Gastroesophageal sphincter (tissue), 4 donors: ENCODE data around the gene XPNPEP1. TPM values are rescaled to one million over a fixed set of nuclear protein-coding genes. Genes with fewer than 3 reads are reported as not detected.

ENCODE experiments used
- ATAC-seq: fragments of 150-250 bp; one replicate; pipeline ENCODE4 v1.9.1; 2016; ENCODE audit warnings: mild to moderate bottlenecking, moderate library complexity
- H3K27ac ChIP-seq, 4 donors: fragments of 200-600 bp; sonication (generic) in 3 of 4; 1 replicate in 3 of 4; 2 replicates in 1 of 4; pipeline ENCODE4 v1.5.1; 2016 to 2019
- H3K27me3 ChIP-seq: fragments of 200-600 bp; sonication (generic); one replicate; pipeline ENCODE4 v1.5.1; 2019
- H3K36me3 ChIP-seq, 2 donors: fragments of 200-600 bp; sonication (generic); one replicate each; pipeline ENCODE4 v1.5.1; 2019; ENCODE audit warnings: control low read depth in 1 of 2
- H3K4me1 ChIP-seq, 3 donors: fragments of 200-600 bp; sonication (generic); 1 replicate in 2 of 3; 2 replicates in 1 of 3; pipeline ENCODE4 v1.5.1; 2016 to 2019; ENCODE audit warnings: control low read depth in 2 of 3
- H3K4me3 ChIP-seq, 2 donors: fragments of 200-600 bp; sonication (generic); one replicate each; pipeline ENCODE4 v1.5.1; 2019; ENCODE audit warnings: mild to moderate bottlenecking in 1 of 2, moderate library complexity in 1 of 2
- H3K9me3 ChIP-seq, 3 donors: fragments of 200-600 bp; sonication (generic); one replicate each; pipeline ENCODE4 v1.5.1; 2017 to 2019; ENCODE audit warnings: control low read depth in 2 of 3
- CTCF ChIP-seq, 4 experiments: fragments of 200-600 bp in 2 of 4; fragments of 450-650 bp in 2 of 4; sonication (generic) in 1 of 4; IDR thresholded peaks; one replicate each; pipeline ENCODE4 v1.5.1; 2017 to 2019; ENCODE audit warnings: antibody characterized with exemption in 4 of 4, mild to moderate bottlenecking in 2 of 4, moderate library complexity in 2 of 4
- EP300 ChIP-seq: sonication (generic); formaldehyde crosslinking; IDR thresholded peaks from one replicate; pipeline ENCODE4 v1.6.1; 2017; ENCODE audit warnings: antibody characterized with exemption, mild to moderate bottlenecking
- POLR2A ChIP-seq, 2 donors: fragments of 450-650 bp; IDR thresholded peaks; one replicate each; pipeline ENCODE4 v1.6.1; 2017; ENCODE audit warnings: antibody characterized with exemption in 2 of 2, mild to moderate bottlenecking in 2 of 2, moderate library complexity in 1 of 2
- POLR2AphosphoS5 ChIP-seq: sonication (generic); formaldehyde crosslinking; IDR thresholded peaks from one replicate; pipeline ENCODE4 v1.6.1; 2017; ENCODE audit warnings: antibody characterized with exemption
- WGBS, 2 donors: methylation state at CpG; one replicate each; pipeline ENCODE4 v1.1.5; 2018; ENCODE audit warnings: low coverage in 1 of 2; 5-methylcytosine and 5-hydroxymethylcytosine counted together
- total RNA-seq, 4 donors: library from RNA; depleted of rRNA; stranded (reverse); fragments of >200 nt; gene quantifications; one replicate each; pipeline ENCODE4 v1.1.0, GENCODE V29; 2016

Gene XPNPEP1
- total RNA-seq, 4 donors from 2014 or later, result 35.5 to 58.0 (median 52.1) TPM

GRCh38 chr10:109831846-109832245, 91.5 kb downstream of the XPNPEP1 start:
- 94 to 97% methylated on average over 6 to 7 of the region's 9 CpGs for WGBS, 2 donors
- TF ChIP-seq CTCF (IDR thresholded peaks at IDR 0.05) (no peak), EP300 (no peak), POLR2AphosphoS5 (no peak), POLR2A (IDR thresholded peaks at IDR 0.05) (no peak)

GRCh38 chr10:109824206-109824605, 99.1 kb downstream of the XPNPEP1 start:
- Histone ChIP-seq H3K4me1 (no peaks in the 10 kb centered on the region), H3K4me3 (no peak overlapping the region), H3K9me3 (no peaks in the 10 kb centered on the region), H3K27me3 (no peaks in the 10 kb centered on the region), H3K36me3 (no peaks in the 10 kb centered on the region), H3K27ac (no peak overlapping the region)
- WGBS, 2 donors, result 20 to 50% methylated on average over 1 of the region's 1 CpG
- no peak for ATAC-seq
- TF ChIP-seq EP300 (no peak), CTCF (IDR thresholded peaks at IDR 0.05) (no peak), POLR2AphosphoS5 (no peak), POLR2A (IDR thresholded peaks at IDR 0.05) (no peak)

More at GRCh38 chr10:109831846-109832245, 91.5 kb downstream of the XPNPEP1 start:
- no peaks in the 10 kb centered on the region for H3K27me3 ChIP-seq
- H3K4me3 ChIP-seq, result no peak overlapping the region
- no peaks in the 10 kb centered on the region for H3K4me1 ChIP-seq
- no peaks in the 10 kb centered on the region for H3K9me3 ChIP-seq
- no peak overlapping the region for H3K27ac ChIP-seq
- H3K36me3 ChIP-seq, result no peaks in the 10 kb centered on the region
- no peak for ATAC-seq

GRCh38 chr10:109823196-109823595, 100.1 kb downstream of the XPNPEP1 start:
- Histone ChIP-seq H3K4me1 (no peaks in the 10 kb centered on the region), H3K27ac (no peak overlapping the region), H3K36me3 (no peaks in the 10 kb centered on the region), H3K27me3 (no peaks in the 10 kb centered on the region), H3K4me3 (no peak overlapping the region), H3K9me3 (no peaks in the 10 kb centered on the region)
- no peak for ATAC-seq
- WGBS, 2 donors, result 86 to 94% methylated on average over 2 to 3 of the region's 3 CpGs
- TF ChIP-seq POLR2A (IDR thresholded peaks at IDR 0.05), result no peak
- no peak for TF ChIP-seq POLR2AphosphoS5
- TF ChIP-seq CTCF (IDR thresholded peaks at IDR 0.05), result no peak
- TF ChIP-seq EP300, result no peak

- Histone ChIP-seq H3K27me3 (no peaks in the 10 kb centered on the region), H3K9me3 (no peaks in the 10 kb centered on the region), H3K4me3 (no peak overlapping the region), H3K27ac (no peak overlapping the region), H3K36me3 (no peaks in the 10 kb centered on the region), H3K4me1 (no peaks in the 10 kb centered on the region)
- TF ChIP-seq CTCF (IDR thresholded peaks at IDR 0.05), result no peak
- no peak for TF ChIP-seq POLR2AphosphoS5
- TF ChIP-seq POLR2A (IDR thresholded peaks at IDR 0.05), result no peak
- no peak for TF ChIP-seq EP300
- ATAC-seq, result no peak
- 55 to 73% methylated on average over 5 of the region's 5 CpGs for WGBS, 2 donors
Observed at GRCh38 chr10:109821672-109822071, 101.6 kb downstream of the XPNPEP1 start.

- no peak overlapping the region for H3K4me3 ChIP-seq
- 84 to 88% methylated on average over 5 of the region's 7 CpGs for WGBS, 2 donors
- H3K36me3 ChIP-seq, result no peaks in the 10 kb centered on the region
- H3K9me3 ChIP-seq, result no peaks in the 10 kb centered on the region
- no peaks in the 10 kb centered on the region for H3K27me3 ChIP-seq
- ATAC-seq, result no peak
- H3K4me1 ChIP-seq, result no peaks in the 10 kb centered on the region
- TF ChIP-seq CTCF (IDR thresholded peaks at IDR 0.05) (no peak), POLR2A (IDR thresholded peaks at IDR 0.05) (no peak), EP300 (no peak), POLR2AphosphoS5 (no peak)
- H3K27ac ChIP-seq, result no peak overlapping the region
Observed at GRCh38 chr10:109820620-109821405, 102.5 kb downstream of the XPNPEP1 start.
